HepG2 (cell line): Measurements from ENCODE around the gene CHADL. TPM values are rescaled to one million over a fixed set of nuclear protein-coding genes. Genes with fewer than 3 reads are reported as not detected.

Source experiments
- AGO1 ChIP-seq: fragments of 200-400 bp; formaldehyde crosslinking; IDR thresholded peaks from 2 replicates; pipeline ENCODE4 v1.6.1; 2017; ENCODE audit warnings: mild to moderate bottlenecking, low read depth, low read length, moderate library complexity; ENCODE audit not compliant: poor library complexity, severe bottlenecking
- DPF2 ChIP-seq: sonication (generic); formaldehyde crosslinking; IDR thresholded peaks from 2 replicates; pipeline ENCODE4 v1.4.0; 2020; ENCODE audit warnings: mild to moderate bottlenecking, low read depth, missing genetic modification reagents, borderline replicate concordance
- EP300 ChIP-seq, 3 experiments: sonication (generic) in 1 of 3; formaldehyde crosslinking in 1 of 3; IDR thresholded peaks; 2 replicates each; pipeline versions ENCODE4 v1.5.1 to v1.6.1; 2011 to 2020; ENCODE audit warnings: low read depth in 2 of 3, low read length in 2 of 3, borderline replicate concordance in 1 of 3, improper control_type of control experiment in 1 of 3, mild to moderate bottlenecking in 1 of 3, missing genetic modification reagents in 1 of 3, moderate library complexity in 1 of 3
- GATAD1 ChIP-seq: IDR thresholded peaks from 2 replicates; pipeline ENCODE4 v1.6.1; 2016; ENCODE audit warnings: missing genetic modification reagents, missing compliant biosample characterization
- MAF1 ChIP-seq: sonication (generic); formaldehyde crosslinking; IDR thresholded peaks from 2 replicates; pipeline ENCODE4 v1.5.0; 2020; ENCODE audit warnings: missing genetic modification reagents, borderline replicate concordance
- MTERF4 ChIP-seq: sonication (generic); formaldehyde crosslinking; IDR thresholded peaks from 2 replicates; pipeline ENCODE4 v1.8.0; 2023; ENCODE audit warnings: mild to moderate bottlenecking, missing genetic modification reagents
- MZF1 ChIP-seq: sonication (generic); formaldehyde crosslinking; IDR thresholded peaks from 2 replicates; pipeline ENCODE4 v1.8.1; 2023; ENCODE audit warnings: mild to moderate bottlenecking, missing genetic modification reagents, borderline replicate concordance
- RAD21 ChIP-seq: fragments of 450-650 bp; formaldehyde crosslinking; IDR thresholded peaks from 2 replicates; pipeline ENCODE4 v1.5.0; 2020; ENCODE audit warnings: mild to moderate bottlenecking
- REXO4 ChIP-seq: sonication (generic); formaldehyde crosslinking; IDR thresholded peaks from 2 replicates; pipeline ENCODE4 v1.8.0; 2022; ENCODE audit warnings: missing genetic modification reagents, mild to moderate bottlenecking, borderline replicate concordance
- SALL1 ChIP-seq: sonication (generic); formaldehyde crosslinking; IDR thresholded peaks from 2 replicates; pipeline ENCODE4 v1.8.0; 2022; ENCODE audit warnings: mild to moderate bottlenecking, missing genetic modification reagents
- SPEN ChIP-seq: sonication (generic); formaldehyde crosslinking; IDR thresholded peaks from 2 replicates; pipeline ENCODE4 v1.5.1; 2020; ENCODE audit warnings: low read depth, mild to moderate bottlenecking, missing genetic modification reagents
- ZNF234 ChIP-seq: sonication (generic); formaldehyde crosslinking; conservative IDR thresholded peaks from 2 replicates; pipeline ENCODE4 v1.5.1; 2020; ENCODE audit warnings: mild to moderate bottlenecking, missing genetic modification reagents
- ZNF660 ChIP-seq: sonication (generic); formaldehyde crosslinking; IDR thresholded peaks from 2 replicates; pipeline ENCODE4 v1.5.1; 2020; ENCODE audit warnings: mild to moderate bottlenecking, low read depth, missing genetic modification reagents, borderline replicate concordance
- polyA plus RNA-seq, 8 experiments: library from polyadenylated mRNA; depleted of rRNA in 3 of 8; stranded (reverse) in 7 of 8; unstranded in 1 of 8; fragments of >200 nt; fragmentation: Illumina TruSeq in 4 of 8; extraction: Trizol in 4 of 8; gene quantifications; 2 replicates each; pipeline versions ENCODE4 v1.2.1 to v1.2.3, GENCODE V29; 2011 to 2016; ENCODE audit warnings: low read depth in 4 of 8, missing spikeins in 1 of 8, mixed read lengths in 1 of 8; ENCODE audit not compliant: insufficient read depth in 1 of 8
- total RNA-seq, 5 experiments: library from RNA; depleted of rRNA; stranded (reverse); fragments of >200 nt; fragmentation: Illumina TruSeq; extraction: Trizol; gene quantifications; 2 replicates each; pipeline ENCODE4 v1.2.3, GENCODE V29; 2016; ENCODE audit warnings: low read depth in 1 of 5
- TF ChIP-seq, protein P1 (sequence below): sonication (generic); formaldehyde crosslinking; conservative IDR thresholded peaks from 2 replicates; pipeline ENCODE4 v1.4.0; 2020; ENCODE audit warnings: mild to moderate bottlenecking, missing genetic modification reagents, moderate library complexity
- TF ChIP-seq, protein P2 (sequence below): sonication (generic); formaldehyde crosslinking; IDR thresholded peaks from 2 replicates; pipeline ENCODE4 v1.4.0; 2020; ENCODE audit warnings: missing genetic modification reagents
- TF ChIP-seq, protein P3 (sequence below): sonication (generic); formaldehyde crosslinking; IDR thresholded peaks from 2 replicates; pipeline ENCODE4 v1.5.0; 2020; ENCODE audit warnings: mild to moderate bottlenecking, missing genetic modification reagents, borderline replicate concordance

CHADL gene
- total and polyA plus RNA-seq, 2 of the 13 experiments (the other 11 are each of a cell fraction or from before 2014, with no cell fraction given): 2.8 to 8.1 TPM

DNA sequence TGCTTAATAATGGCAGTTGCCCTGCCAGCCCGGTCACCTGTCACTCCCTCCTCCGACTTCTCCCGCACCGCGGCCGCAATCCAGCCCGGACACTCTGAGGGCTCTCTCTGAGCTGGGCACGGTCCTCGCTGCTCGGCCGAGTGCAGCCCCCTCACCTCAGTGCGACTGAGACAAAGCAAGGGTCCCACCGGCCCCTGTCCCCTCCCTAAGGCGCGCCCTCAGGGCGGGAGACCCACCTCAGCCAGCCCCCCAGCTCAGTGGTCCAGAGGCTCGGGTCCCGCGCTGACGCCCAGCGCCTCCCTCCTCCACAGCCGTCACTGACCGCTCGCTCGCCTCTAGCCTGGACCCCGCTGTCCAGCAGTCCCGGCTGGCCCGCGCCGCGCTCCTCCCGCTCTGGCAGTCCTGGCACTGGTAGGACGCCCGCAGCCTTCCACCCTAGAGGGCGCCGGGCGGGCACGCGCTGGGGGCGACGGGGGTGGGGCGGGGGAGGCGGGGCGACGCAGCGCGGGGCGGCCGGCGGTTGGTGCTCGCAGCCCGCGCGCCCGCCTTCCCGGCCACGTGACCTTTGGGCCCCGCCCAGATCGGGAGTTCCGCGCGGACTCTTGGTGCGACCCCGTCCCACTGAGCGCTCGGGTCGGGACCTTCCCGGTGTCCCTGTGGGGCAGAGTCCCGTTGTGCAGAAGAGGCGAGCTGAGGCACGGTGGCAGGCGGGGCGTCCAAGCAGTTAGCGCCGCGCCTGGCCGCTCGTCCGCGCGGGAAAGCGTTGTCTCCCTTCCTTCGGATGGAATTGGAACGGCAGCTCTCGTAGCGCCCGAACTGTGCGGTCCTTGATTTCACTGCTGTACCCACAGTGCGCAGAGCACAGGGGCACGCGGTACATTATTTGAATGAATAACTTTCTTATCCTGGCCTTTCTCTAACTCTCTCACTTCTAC, 43.4 kb downstream of the CHADL start (continued):
- TF ChIP-seq DPF2 (CRISPR knock-in tag) (no peak), GATAD1 (peak; percentile 34; the same call in 1 of the 2 replicates), SPEN (0 out of 2 replicates have a peak, but pooled peaks have one; percentile 18), MZF1 (CRISPR knock-in tag) (no peak), SALL1 (CRISPR knock-in tag) (peak; percentile 80), AGO1 (no peak), MAF1 (CRISPR knock-in tag) (no peak), ZNF660 (CRISPR knock-in tag) (no peak; the same call in 1 of the 2 replicates), RAD21 (CRISPR knock-in tag) (no peak; the same call in 1 of the 2 replicates), ZNF234 (CRISPR knock-in tag) (no peak), REXO4 (CRISPR knock-in tag) (no peak), EP300 (IDR thresholded peaks at IDR 0.05; ENCODE audit: low read depth in 2 of 2, low read length in 2 of 2) (no peak), EP300 (CRISPR knock-in tag; IDR thresholded peaks at IDR 0.05; ENCODE audit: borderline replicate concordance) (no peak), MTERF4 (peak; percentile 89; the same call in 1 of the 2 replicates)
- TF ChIP-seq, protein P1, sequence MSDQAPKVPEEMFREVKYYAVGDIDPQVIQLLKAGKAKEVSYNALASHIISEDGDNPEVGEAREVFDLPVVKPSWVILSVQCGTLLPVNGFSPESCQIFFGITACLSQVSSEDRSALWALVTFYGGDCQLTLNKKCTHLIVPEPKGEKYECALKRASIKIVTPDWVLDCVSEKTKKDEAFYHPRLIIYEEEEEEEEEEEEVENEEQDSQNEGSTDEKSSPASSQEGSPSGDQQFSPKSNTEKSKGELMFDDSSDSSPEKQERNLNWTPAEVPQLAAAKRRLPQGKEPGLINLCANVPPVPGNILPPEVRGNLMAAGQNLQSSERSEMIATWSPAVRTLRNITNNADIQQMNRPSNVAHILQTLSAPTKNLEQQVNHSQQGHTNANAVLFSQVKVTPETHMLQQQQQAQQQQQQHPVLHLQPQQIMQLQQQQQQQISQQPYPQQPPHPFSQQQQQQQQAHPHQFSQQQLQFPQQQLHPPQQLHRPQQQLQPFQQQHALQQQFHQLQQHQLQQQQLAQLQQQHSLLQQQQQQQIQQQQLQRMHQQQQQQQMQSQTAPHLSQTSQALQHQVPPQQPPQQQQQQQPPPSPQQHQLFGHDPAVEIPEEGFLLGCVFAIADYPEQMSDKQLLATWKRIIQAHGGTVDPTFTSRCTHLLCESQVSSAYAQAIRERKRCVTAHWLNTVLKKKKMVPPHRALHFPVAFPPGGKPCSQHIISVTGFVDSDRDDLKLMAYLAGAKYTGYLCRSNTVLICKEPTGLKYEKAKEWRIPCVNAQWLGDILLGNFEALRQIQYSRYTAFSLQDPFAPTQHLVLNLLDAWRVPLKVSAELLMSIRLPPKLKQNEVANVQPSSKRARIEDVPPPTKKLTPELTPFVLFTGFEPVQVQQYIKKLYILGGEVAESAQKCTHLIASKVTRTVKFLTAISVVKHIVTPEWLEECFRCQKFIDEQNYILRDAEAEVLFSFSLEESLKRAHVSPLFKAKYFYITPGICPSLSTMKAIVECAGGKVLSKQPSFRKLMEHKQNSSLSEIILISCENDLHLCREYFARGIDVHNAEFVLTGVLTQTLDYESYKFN (CRISPR knock-in tag): 0 out of 2 replicates have a peak, but pooled peaks have one; percentile 27
- TF ChIP-seq, protein P2, sequence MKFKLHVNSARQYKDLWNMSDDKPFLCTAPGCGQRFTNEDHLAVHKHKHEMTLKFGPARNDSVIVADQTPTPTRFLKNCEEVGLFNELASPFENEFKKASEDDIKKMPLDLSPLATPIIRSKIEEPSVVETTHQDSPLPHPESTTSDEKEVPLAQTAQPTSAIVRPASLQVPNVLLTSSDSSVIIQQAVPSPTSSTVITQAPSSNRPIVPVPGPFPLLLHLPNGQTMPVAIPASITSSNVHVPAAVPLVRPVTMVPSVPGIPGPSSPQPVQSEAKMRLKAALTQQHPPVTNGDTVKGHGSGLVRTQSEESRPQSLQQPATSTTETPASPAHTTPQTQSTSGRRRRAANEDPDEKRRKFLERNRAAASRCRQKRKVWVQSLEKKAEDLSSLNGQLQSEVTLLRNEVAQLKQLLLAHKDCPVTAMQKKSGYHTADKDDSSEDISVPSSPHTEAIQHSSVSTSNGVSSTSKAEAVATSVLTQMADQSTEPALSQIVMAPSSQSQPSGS (CRISPR knock-in tag): no peak
- TF ChIP-seq, protein P3, sequence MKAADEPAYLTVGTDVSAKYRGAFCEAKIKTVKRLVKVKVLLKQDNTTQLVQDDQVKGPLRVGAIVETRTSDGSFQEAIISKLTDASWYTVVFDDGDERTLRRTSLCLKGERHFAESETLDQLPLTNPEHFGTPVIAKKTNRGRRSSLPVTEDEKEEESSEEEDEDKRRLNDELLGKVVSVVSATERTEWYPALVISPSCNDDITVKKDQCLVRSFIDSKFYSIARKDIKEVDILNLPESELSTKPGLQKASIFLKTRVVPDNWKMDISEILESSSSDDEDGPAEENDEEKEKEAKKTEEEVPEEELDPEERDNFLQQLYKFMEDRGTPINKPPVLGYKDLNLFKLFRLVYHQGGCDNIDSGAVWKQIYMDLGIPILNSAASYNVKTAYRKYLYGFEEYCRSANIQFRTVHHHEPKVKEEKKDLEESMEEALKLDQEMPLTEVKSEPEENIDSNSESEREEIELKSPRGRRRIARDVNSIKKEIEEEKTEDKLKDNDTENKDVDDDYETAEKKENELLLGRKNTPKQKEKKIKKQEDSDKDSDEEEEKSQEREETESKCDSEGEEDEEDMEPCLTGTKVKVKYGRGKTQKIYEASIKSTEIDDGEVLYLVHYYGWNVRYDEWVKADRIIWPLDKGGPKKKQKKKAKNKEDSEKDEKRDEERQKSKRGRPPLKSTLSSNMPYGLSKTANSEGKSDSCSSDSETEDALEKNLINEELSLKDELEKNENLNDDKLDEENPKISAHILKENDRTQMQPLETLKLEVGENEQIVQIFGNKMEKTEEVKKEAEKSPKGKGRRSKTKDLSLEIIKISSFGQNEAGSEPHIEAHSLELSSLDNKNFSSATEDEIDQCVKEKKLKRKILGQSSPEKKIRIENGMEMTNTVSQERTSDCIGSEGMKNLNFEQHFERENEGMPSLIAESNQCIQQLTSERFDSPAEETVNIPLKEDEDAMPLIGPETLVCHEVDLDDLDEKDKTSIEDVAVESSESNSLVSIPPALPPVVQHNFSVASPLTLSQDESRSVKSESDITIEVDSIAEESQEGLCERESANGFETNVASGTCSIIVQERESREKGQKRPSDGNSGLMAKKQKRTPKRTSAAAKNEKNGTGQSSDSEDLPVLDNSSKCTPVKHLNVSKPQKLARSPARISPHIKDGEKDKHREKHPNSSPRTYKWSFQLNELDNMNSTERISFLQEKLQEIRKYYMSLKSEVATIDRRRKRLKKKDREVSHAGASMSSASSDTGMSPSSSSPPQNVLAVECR: peak; percentile 84
